Measurements from ENCODE around the gene GOSR1.
"Not testable (repeated sequence)": the region's sequence is repeated elsewhere in the genome, so short reads cannot be mapped to it uniquely, and the experiment has no call there.

The GOSR1 gene

GRCh38 chr17:30477083-30477773 lies at the start of gene GOSR1:
GOSR1 (plus strand) TSS chr17:30477408; CDS start chr17:30477434, 26 bp downstream.
- peak; percentile 93 for DNase-seq

GRCh38 chr17:30427611-30428010 lies 49.6 kb upstream of the GOSR1 start:
- no peak for DNase-seq

GRCh38 chr17:30429155-30429554 lies 48.1 kb upstream of the GOSR1 start:
- no peak for DNase-seq

- DNase-seq, result no peak
Observed at GRCh38 chr17:30433514-30433913, 43.7 kb upstream of the GOSR1 start.

GRCh38 chr17:30436729-30437128 lies 40.5 kb upstream of the GOSR1 start:
- DNase-seq, result no peak

GRCh38 chr17:30443721-30444120 lies 33.5 kb upstream of the GOSR1 start:
- peak; percentile 63 for DNase-seq

- DNase-seq, result not testable (repeated sequence)
Observed at GRCh38 chr17:30446640-30447039, 30.6 kb upstream of the GOSR1 start.

- no peak for DNase-seq
Observed at GRCh38 chr17:30449480-30449879, 27.7 kb upstream of the GOSR1 start.

GRCh38 chr17:30450125-30451027 lies 26.8 kb upstream of the GOSR1 start:
- DNase-seq, result no peak

GRCh38 chr17:30454635-30455034 lies 22.6 kb upstream of the GOSR1 start:
- DNase-seq, result no peak

- no peak for DNase-seq
Observed at GRCh38 chr17:30458371-30458770, 18.8 kb upstream of the GOSR1 start.

- not testable (repeated sequence) for DNase-seq
Observed at GRCh38 chr17:30458797-30459413, 18.3 kb upstream of the GOSR1 start.

- no peak for DNase-seq
Observed at GRCh38 chr17:30468465-30468864, 8.7 kb upstream of the GOSR1 start.

GRCh38 chr17:30472238-30472890 lies 4.8 kb upstream of the GOSR1 start:
- DNase-seq, result no peak

GRCh38 chr17:30475206-30475605 lies 2.0 kb upstream of the GOSR1 start:
- DNase-seq, result no peak

- DNase-seq, result peak; percentile 49
Observed at GRCh38 chr17:30476726-30477082, 504 bp upstream of the GOSR1 start.

- DNase-seq, result no peak
Observed at GRCh38 chr17:30477774-30478115, 537 bp downstream of the GOSR1 start.

GRCh38 chr17:30482555-30482954 lies 5.3 kb downstream of the GOSR1 start:
- no peak for DNase-seq

- no peak for DNase-seq
Observed at GRCh38 chr17:30483159-30483558, 6.0 kb downstream of the GOSR1 start.

- no peak for DNase-seq
Observed at GRCh38 chr17:30493780-30494179, 16.6 kb downstream of the GOSR1 start.

GRCh38 chr17:30495586-30495985 lies 18.4 kb downstream of the GOSR1 start:
- DNase-seq, result no peak

GRCh38 chr17:30503558-30503957 lies 26.4 kb downstream of the GOSR1 start:
- DNase-seq, result no peak

- no peak for DNase-seq
Observed at GRCh38 chr17:30505868-30506417, 28.7 kb downstream of the GOSR1 start.
